Parathyroid adenoma (tissue), 2 donors: ENCODE results near the gene HOXA4.

ENCODE experiments used
- H2AFZ ChIP-seq: fragments of 300-600 bp; sonication (generic); one replicate; pipeline ENCODE4 v1.7.0; 2017; ENCODE audit warnings: antibody characterized with exemption, mild to moderate bottlenecking
- H3K27ac ChIP-seq: fragments of 300-600 bp; sonication (generic); one replicate; pipeline ENCODE4 v1.7.0; 2017
- H3K27me3 ChIP-seq: fragments of 300-600 bp; sonication (generic); one replicate; pipeline ENCODE4 v1.7.0; 2017; ENCODE audit warnings: low read length; ENCODE audit not compliant: control insufficient read depth, insufficient read depth
- H3K36me3 ChIP-seq: fragments of 300-600 bp; sonication (generic); one replicate; pipeline ENCODE4 v1.7.0; 2017; ENCODE audit warnings: low read length; ENCODE audit not compliant: control insufficient read depth, insufficient read depth
- H3K4me1 ChIP-seq: fragments of 300-600 bp; sonication (generic); one replicate; pipeline ENCODE4 v1.7.0; 2017; ENCODE audit warnings: control low read depth
- H3K4me2 ChIP-seq: fragments of 300-600 bp; sonication (generic); one replicate; pipeline ENCODE4 v1.7.0; 2017; ENCODE audit warnings: low read length
- H3K4me3 ChIP-seq: fragments of 300-600 bp; sonication (generic); one replicate; pipeline ENCODE4 v1.7.0; 2017; ENCODE audit warnings: low read depth, low read length
- H3K79me2 ChIP-seq: fragments of 300-600 bp; sonication (generic); one replicate; pipeline ENCODE4 v1.7.0; 2017; ENCODE audit warnings: control low read depth
- H3K9ac ChIP-seq: fragments of 300-600 bp; sonication (generic); one replicate; pipeline ENCODE4 v1.7.0; 2017; ENCODE audit warnings: mild to moderate bottlenecking
- H3K9me3 ChIP-seq: fragments of 300-600 bp; sonication (generic); one replicate; pipeline ENCODE4 v1.7.0; 2017; ENCODE audit warnings: low read length; ENCODE audit not compliant: control insufficient read depth
- TF ChIP-seq, protein P1 (sequence below): fragments of 300-600 bp; sonication (generic); IDR thresholded peaks from one replicate; pipeline ENCODE4 v1.7.0; 2017; ENCODE audit warnings: antibody characterized with exemption, mild to moderate bottlenecking
- donor health status: primary hyperparathyroidism.

Gene HOXA4

DNA sequence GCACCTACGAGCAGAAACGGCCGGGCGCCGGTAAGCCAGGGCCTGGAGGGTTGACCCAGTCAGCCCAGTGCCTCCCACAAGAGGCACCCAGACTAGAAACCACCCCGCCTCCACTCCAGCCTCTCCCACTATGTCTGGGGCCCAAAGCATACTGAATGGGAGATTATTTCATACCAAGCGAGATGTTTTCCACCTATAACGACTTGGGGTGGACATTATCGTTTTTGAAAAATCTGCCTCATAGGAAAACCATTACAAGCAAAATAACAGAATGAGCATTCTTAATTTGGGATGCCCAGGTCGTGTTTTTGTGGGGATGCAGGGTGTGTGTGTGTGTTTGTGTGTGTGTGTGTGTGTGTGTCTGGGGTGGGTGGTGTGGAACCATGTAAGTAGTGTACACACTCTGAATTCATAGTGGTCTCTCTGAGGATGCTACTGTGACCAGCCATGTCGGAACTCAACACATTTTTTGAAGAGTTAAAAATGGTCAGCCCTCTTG is 15.4 kb upstream of the HOXA4 start:
- Histone ChIP-seq H3K27ac (no peak overlapping the region), H3K36me3 (no peaks in the 10 kb centered on the region), H3K4me3 (no peak overlapping the region), H3K4me1 (no peaks in the 10 kb centered on the region), H3K9ac (no peak overlapping the region), H2AFZ (no peak overlapping the region), H3K79me2 (no peaks in the 10 kb centered on the region), H3K9me3 (no peaks in the 10 kb centered on the region), H3K4me2 (no peak overlapping the region), H3K27me3 (no peaks in the 10 kb centered on the region)
- TF ChIP-seq, protein P1, sequence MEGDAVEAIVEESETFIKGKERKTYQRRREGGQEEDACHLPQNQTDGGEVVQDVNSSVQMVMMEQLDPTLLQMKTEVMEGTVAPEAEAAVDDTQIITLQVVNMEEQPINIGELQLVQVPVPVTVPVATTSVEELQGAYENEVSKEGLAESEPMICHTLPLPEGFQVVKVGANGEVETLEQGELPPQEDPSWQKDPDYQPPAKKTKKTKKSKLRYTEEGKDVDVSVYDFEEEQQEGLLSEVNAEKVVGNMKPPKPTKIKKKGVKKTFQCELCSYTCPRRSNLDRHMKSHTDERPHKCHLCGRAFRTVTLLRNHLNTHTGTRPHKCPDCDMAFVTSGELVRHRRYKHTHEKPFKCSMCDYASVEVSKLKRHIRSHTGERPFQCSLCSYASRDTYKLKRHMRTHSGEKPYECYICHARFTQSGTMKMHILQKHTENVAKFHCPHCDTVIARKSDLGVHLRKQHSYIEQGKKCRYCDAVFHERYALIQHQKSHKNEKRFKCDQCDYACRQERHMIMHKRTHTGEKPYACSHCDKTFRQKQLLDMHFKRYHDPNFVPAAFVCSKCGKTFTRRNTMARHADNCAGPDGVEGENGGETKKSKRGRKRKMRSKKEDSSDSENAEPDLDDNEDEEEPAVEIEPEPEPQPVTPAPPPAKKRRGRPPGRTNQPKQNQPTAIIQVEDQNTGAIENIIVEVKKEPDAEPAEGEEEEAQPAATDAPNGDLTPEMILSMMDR = no peak

GRCh38 chr7:27145165-27145913 is 14.8 kb upstream of the HOXA4 start:
- no peak overlapping the region for H3K9ac ChIP-seq
- no peak overlapping the region for H3K4me3 ChIP-seq
- H3K79me2 ChIP-seq = no peaks in the 10 kb centered on the region

DNA sequence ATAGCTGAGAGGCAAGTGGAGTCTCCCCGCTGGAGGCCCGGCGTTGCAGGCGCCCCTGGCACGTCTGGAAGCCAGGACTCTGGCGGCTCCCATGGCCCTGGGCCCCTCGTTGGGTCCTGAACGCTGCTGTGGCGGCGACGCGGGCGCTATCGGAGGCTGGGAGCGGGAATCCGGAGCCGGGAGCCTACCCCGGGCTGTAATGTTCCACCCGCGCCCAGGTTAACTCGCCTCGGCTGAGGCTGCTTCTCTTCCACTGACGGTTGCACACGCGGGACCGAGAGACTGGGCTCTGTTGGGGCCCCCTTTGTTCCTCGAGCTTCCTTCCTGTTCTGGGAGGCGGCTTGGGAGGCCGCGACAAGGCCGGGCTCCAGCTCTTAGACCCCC is 14.2 kb upstream of the HOXA4 start:
- no peaks in the 10 kb centered on the region for H3K4me1 ChIP-seq
- no peak overlapping the region for H3K27ac ChIP-seq
- no peaks in the 10 kb centered on the region for H3K27me3 ChIP-seq

More at GRCh38 chr7:27145165-27145913, 14.8 kb upstream of the HOXA4 start:
- Histone ChIP-seq H2AFZ (no peak overlapping the region), H3K36me3 (no peaks in the 10 kb centered on the region), H3K4me2 (no peak overlapping the region), H3K4me1 (no peaks in the 10 kb centered on the region), H3K9me3 (no peaks in the 10 kb centered on the region), H3K27ac (no peak overlapping the region), H3K27me3 (no peaks in the 10 kb centered on the region)
- TF ChIP-seq, protein P1 = no peak

DNA sequence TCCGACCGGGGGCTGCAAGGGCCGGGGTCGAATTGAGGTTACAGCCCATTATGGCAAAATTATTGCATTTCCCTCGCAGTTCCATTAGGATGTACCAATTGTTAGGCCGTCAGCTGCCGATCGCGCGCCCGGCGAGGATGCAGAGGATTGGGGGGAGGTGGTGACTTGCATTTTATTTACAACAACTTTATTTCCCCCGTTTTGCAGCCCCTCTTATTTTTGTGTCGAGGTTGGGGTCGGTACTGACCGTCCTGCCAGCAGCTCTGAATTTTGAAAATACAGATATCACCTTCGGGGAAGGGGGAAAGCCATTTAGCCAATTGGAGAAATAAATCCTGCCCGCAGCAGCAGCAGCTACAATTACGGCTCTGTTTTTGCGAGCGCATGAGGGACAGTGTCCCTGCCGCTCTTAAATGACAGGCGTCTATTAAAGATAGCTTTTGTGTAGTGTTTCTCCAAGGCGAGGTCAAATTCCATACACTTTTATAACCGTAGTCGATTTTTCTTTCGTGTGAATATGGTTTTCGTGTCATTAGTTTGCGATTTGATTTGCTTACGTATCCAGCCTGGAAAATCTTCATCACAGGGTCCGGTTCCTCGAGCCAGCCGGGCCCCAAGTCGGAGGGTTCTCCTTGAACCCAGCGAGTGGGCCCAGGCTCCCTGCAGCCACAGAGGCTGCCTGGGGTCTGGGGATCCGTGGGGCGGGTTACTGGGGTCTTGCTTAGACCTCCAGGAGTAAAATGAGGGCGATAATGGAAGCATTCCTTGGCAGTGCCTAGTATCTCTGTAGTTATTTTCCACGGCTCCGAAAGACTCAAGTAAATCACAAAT is 13.6 kb upstream of the HOXA4 start:
- Histone ChIP-seq H3K4me1 (no peaks in the 10 kb centered on the region), H3K4me3 (peak overlapping the region; percentile 80)

More for the DNA sequence above, 14.2 kb upstream of the HOXA4 start:
- Histone ChIP-seq H3K79me2 (no peaks in the 10 kb centered on the region), H3K4me3 (no peak overlapping the region), H3K4me2 (no peak overlapping the region), H3K36me3 (no peaks in the 10 kb centered on the region), H3K9me3 (no peaks in the 10 kb centered on the region), H2AFZ (no peak overlapping the region), H3K9ac (no peak overlapping the region)
- TF ChIP-seq, protein P1 = no peak

More for the DNA sequence above, 13.6 kb upstream of the HOXA4 start:
- H3K36me3 ChIP-seq = no peaks in the 10 kb centered on the region
- no peaks in the 10 kb centered on the region for H3K79me2 ChIP-seq
- no peaks in the 10 kb centered on the region for H3K27me3 ChIP-seq
- H2AFZ ChIP-seq = no peak overlapping the region
- no peak overlapping the region for H3K9ac ChIP-seq
- no peak overlapping the region for H3K27ac ChIP-seq
- no peaks in the 10 kb centered on the region for H3K9me3 ChIP-seq
- H3K4me2 ChIP-seq = peak overlapping the region; percentile 43
- TF ChIP-seq, protein P1 = no peak
